ENCODE data around the gene DUSP6. TPM values are rescaled to one million over a fixed set of nuclear protein-coding genes. Genes with fewer than 3 reads are reported as not detected.

Gene DUSP6
- total and polyA plus RNA-seq, 2 of the 8 experiments (the other 6 are each of a cell fraction or from before 2014, with no cell fraction given): 99.3 to 179 TPM

GRCh38 chr12:89386138-89386537, 33.8 kb upstream of the DUSP6 start:
- Histone ChIP-seq H3K23me2 (ENCODE audit: low read depth, low read length) (no peaks in the 10 kb centered on the region), H4K91ac (replicated peaks; ENCODE audit: insufficient read length, low read length) (no peak overlapping the region), H4K5ac (ENCODE audit: insufficient read length, low read depth, low read length) (no peak overlapping the region), H3K27ac (ENCODE audit: low read depth, low read length) (no peak overlapping the region), H3K27me3 (replicated peaks in 1 of 4; ENCODE audit: control insufficient read depth in 3 of 4, extremely low read depth in 1 of 4, insufficient read depth in 3 of 4, low read length in 3 of 4) (no peaks in the 10 kb centered on the region), H4K8ac (ENCODE audit: extremely low read depth, insufficient read depth, low read length) (no peak overlapping the region), H2BK20ac (ENCODE audit: low read length) (0 out of 2 replicates have a peak overlapping the region, but pooled peaks have one; percentile 17), H3K9ac (replicated peaks in 1 of 4; ENCODE audit: extremely low read depth in 1 of 4, low read depth in 3 of 4, low read length in 3 of 4) (no peak overlapping the region), H3K4me3 (ENCODE audit: extremely low read depth in 1 of 4, insufficient read depth in 2 of 4, low read depth in 3 of 4, low read length in 4 of 4) (no peak overlapping the region), H3K79me2 (ENCODE audit: control insufficient read depth in 1 of 2, insufficient read depth in 2 of 2, low read length in 2 of 2) (no peaks in the 10 kb centered on the region), H3K23ac (ENCODE audit: insufficient read length) (no peak overlapping the region), H2BK15ac (ENCODE audit: low read length) (no peak overlapping the region), H3K56ac (replicated peaks; ENCODE audit: insufficient read length, low read depth, low read length) (no peak overlapping the region), H3K4me2 (ENCODE audit: insufficient read depth in 1 of 2, low read depth in 2 of 2, low read length in 2 of 2) (no peak overlapping the region), H3K4me1 (replicated peaks in 1 of 4; ENCODE audit: control insufficient read depth in 3 of 4, insufficient read depth in 4 of 4, low read length in 3 of 4) (peaks cover 2 to 18% (median 10%) of the 10 kb centered on the region in 4 experiments; a peak in 6 of 7 replicates), H2BK12ac (ENCODE audit: low read depth, low read length) (no peak overlapping the region), H3K4ac (replicated peaks; ENCODE audit: insufficient read length, low read depth, low read length) (no peak overlapping the region), H2BK120ac (replicated peaks; ENCODE audit: low read depth, low read length) (no peak overlapping the region), H3K36me3 (ENCODE audit: control insufficient read depth in 2 of 4, insufficient read depth in 4 of 4, low read length in 3 of 4) (no peaks in the 10 kb centered on the region), H2AFZ (ENCODE audit: low read length) (no peak overlapping the region), H2AK5ac (ENCODE audit: low read depth, low read length) (0 out of 2 replicates have a peak overlapping the region, but pooled peaks have one; percentile 54), H2BK5ac (ENCODE audit: low read depth, low read length) (no peak overlapping the region), H3K14ac (ENCODE audit: insufficient read length) (no peak overlapping the region), H3K9me3 (ENCODE audit: insufficient read depth in 2 of 2, low read depth in 1 of 2, low read length in 1 of 2) (no peaks in the 10 kb centered on the region), H3K18ac (ENCODE audit: extremely low read depth, low read length) (no peak overlapping the region), H4K20me1 (replicated peaks in 1 of 2; ENCODE audit: control insufficient read depth in 1 of 2, insufficient read depth in 2 of 2, low read length in 2 of 2) (no peaks in the 10 kb centered on the region), H3K79me1 (ENCODE audit: low read depth, low read length) (no peaks in the 10 kb centered on the region)
- FAIRE-seq: no peak
- 89% methylated on average over 3 of the region's 3 CpGs; no CpG with 5 or more reads in 1 of the 2 experiments for WGBS, 2 experiments (ENCODE audit: extremely low coverage in 1 of 2, insufficient coverage in 1 of 2, insufficient read length in 1 of 2, insufficient replicate concordance in 2 of 2, low coverage in 1 of 2, low lambda C conversion rate in 2 of 2, missing lambda C conversion rate in 1 of 2)
- ChIA-PET CTCF (ENCODE audit: partially characterized antibody) (interaction anchor here (0.6 to 1.6 kb wide), 4 partner anchors 8 to 75 kb away, joined by 3 to 4 read pairs (median 3); no protein-coding TSS in a partner anchor), POLR2A (ENCODE audit: partially characterized antibody) (interaction anchor here (1.4 kb wide), 1 partner anchor 34 kb away, joined by 4 read pairs; the partner anchor contains the start of gene DUSP6)
- DNase-seq (ENCODE audit: low read depth in 1 of 2, low spot score in 2 of 2): no peak
- no peak for TF ChIP-seq FOSL1 (IDR thresholded peaks at IDR 0.05; ENCODE audit: insufficient read depth, low read depth, low read length)
- TF ChIP-seq CHD1 (IDR thresholded peaks at IDR 0.05; ENCODE audit: low read depth, low read length): no peak
